SU-DHL-6 (cell line): ENCODE data around the gene CHURC1.

ENCODE experiments used
- H2AFZ ChIP-seq: fragments of 200-600 bp; sonication (generic); 2 replicates; pipeline ENCODE4 v1.6.1; 2014; ENCODE audit warnings: low read depth, mild to moderate bottlenecking, moderate library complexity, mixed read lengths, antibody characterized with exemption, low read length; ENCODE audit not compliant: severe bottlenecking
- H3F3A ChIP-seq: fragments of 200-600 bp; shearing (Covaris generic); 2 replicates; pipeline ENCODE4 v1.6.0; 2016; ENCODE audit warnings: antibody characterized with exemption, mild to moderate bottlenecking; ENCODE audit not compliant: insufficient read depth
- H3K27ac ChIP-seq: fragments of 200-600 bp; sonication (generic); 2 replicates; pipeline ENCODE4 v1.5.1; 2016; ENCODE audit warnings: low read depth, mild to moderate bottlenecking, low read length, moderate library complexity, mixed read lengths
- H3K27me3 ChIP-seq: fragments of 200-600 bp; sonication (generic), shearing (Covaris generic); 2 replicates; pipeline ENCODE4 v1.6.0; 2014; ENCODE audit warnings: mild to moderate bottlenecking, low read length
- H3K36me3 ChIP-seq: fragments of 200-600 bp; sonication (generic); 2 replicates; pipeline ENCODE4 v1.6.1; 2014; ENCODE audit warnings: mild to moderate bottlenecking, low read length, mixed read lengths
- H3K4me2 ChIP-seq: fragments of 300-600, 200-600 bp; shearing (Covaris generic), sonication (generic); 2 replicates; pipeline ENCODE4 v1.6.0; 2014; ENCODE audit warnings: low read length, low read depth, mild to moderate bottlenecking; ENCODE audit not compliant: poor library complexity, severe bottlenecking
- H3K4me3 ChIP-seq: fragments of 200-600 bp; sonication (generic); 2 replicates; pipeline ENCODE4 v1.5.1; 2014; ENCODE audit warnings: antibody characterized with exemption, low read length, mild to moderate bottlenecking, mixed read lengths; ENCODE audit not compliant: insufficient read depth, poor library complexity, severe bottlenecking
- H3K79me2 ChIP-seq: fragments of 200-600 bp; sonication (generic); 2 replicates; pipeline ENCODE4 v1.6.1; 2014; ENCODE audit warnings: mild to moderate bottlenecking, low read length, moderate library complexity; ENCODE audit not compliant: insufficient read depth
- H3K9ac ChIP-seq: fragments of 200-600 bp; sonication (generic); 2 replicates; pipeline ENCODE4 v1.7.0; 2014; ENCODE audit warnings: mild to moderate bottlenecking, low read length
- H3K9me2 ChIP-seq: fragments of 200-600 bp; sonication (generic); replicated peaks from 2 replicates; pipeline ENCODE4 v1.6.1; 2014; ENCODE audit warnings: low read length; ENCODE audit not compliant: insufficient read depth
- H3K9me3 ChIP-seq: fragments of 200-600 bp; sonication (generic); 2 replicates; pipeline ENCODE4 v1.6.1; 2014; ENCODE audit warnings: low read length, mixed read lengths; ENCODE audit not compliant: insufficient read depth
- H4K20me1 ChIP-seq: fragments of 200-600 bp; sonication (generic); 2 replicates; pipeline ENCODE4 v1.6.1; 2014; ENCODE audit warnings: low read depth, mild to moderate bottlenecking, antibody characterized with exemption, low read length, moderate library complexity, mixed read lengths
- CTCF ChIP-seq: fragments of 200-600 bp; sonication (generic); IDR thresholded peaks from one replicate; pipeline ENCODE4 v1.5.1; 2017; ENCODE audit warnings: antibody characterized with exemption, mild to moderate bottlenecking, low read length, moderate library complexity; ENCODE audit not compliant: insufficient read depth, poor library complexity, severe bottlenecking
- EZH2phosphoT487 ChIP-seq: fragments of 200-600 bp; sonication (generic), shearing (Covaris generic); conservative IDR thresholded peaks from 2 replicates; pipeline ENCODE4 v1.6.1; 2018; ENCODE audit warnings: mild to moderate bottlenecking, antibody characterized with exemption, low read length, moderate library complexity, mixed read lengths

Gene CHURC1

GRCh38 chr14:64947710-64948611 lies 33.7 kb downstream of the CHURC1 start:
- Histone ChIP-seq H2AFZ (no peak overlapping the region), H3K27ac (no peak overlapping the region), H4K20me1 (no peaks in the 10 kb centered on the region), H3K36me3 (no peaks in the 10 kb centered on the region), H3K27me3 (no peaks in the 10 kb centered on the region), H3F3A (no peaks in the 10 kb centered on the region), H3K9me2 (no peaks in the 10 kb centered on the region), H3K9ac (no peak overlapping the region), H3K9me3 (no peaks in the 10 kb centered on the region), H3K4me3 (no peak overlapping the region), H3K4me2 (no peak overlapping the region), H3K79me2 (no peaks in the 10 kb centered on the region)
- no peak for TF ChIP-seq EZH2phosphoT487
- no peak for TF ChIP-seq CTCF

- no peaks in the 10 kb centered on the region for H3K79me2 ChIP-seq
- no peaks in the 10 kb centered on the region for H3K9me3 ChIP-seq
- H3F3A ChIP-seq: no peaks in the 10 kb centered on the region
- no peak overlapping the region for H2AFZ ChIP-seq
- H3K27me3 ChIP-seq: no peaks in the 10 kb centered on the region
- H3K27ac ChIP-seq: no peak overlapping the region
- H3K4me2 ChIP-seq: no peak overlapping the region
- no peak overlapping the region for H3K4me3 ChIP-seq
- H3K36me3 ChIP-seq: no peaks in the 10 kb centered on the region
- no peak overlapping the region for H3K9ac ChIP-seq
- H4K20me1 ChIP-seq: no peaks in the 10 kb centered on the region
- no peaks in the 10 kb centered on the region for H3K9me2 ChIP-seq
- TF ChIP-seq CTCF: no peak
- no peak for TF ChIP-seq EZH2phosphoT487
Measured at GRCh38 chr14:64948612-64949210, 34.5 kb downstream of the CHURC1 start.

- no peak for TF ChIP-seq EZH2phosphoT487
- TF ChIP-seq CTCF: no peak
- H3F3A ChIP-seq: no peaks in the 10 kb centered on the region
- no peaks in the 10 kb centered on the region for H3K27me3 ChIP-seq
- no peaks in the 10 kb centered on the region for H3K9me2 ChIP-seq
- no peaks in the 10 kb centered on the region for H3K9me3 ChIP-seq
- no peaks in the 10 kb centered on the region for H4K20me1 ChIP-seq
- no peak overlapping the region for H3K4me3 ChIP-seq
- no peak overlapping the region for H3K9ac ChIP-seq
- no peak overlapping the region for H2AFZ ChIP-seq
- no peak overlapping the region for H3K27ac ChIP-seq
- H3K79me2 ChIP-seq: no peaks in the 10 kb centered on the region
- no peak overlapping the region for H3K4me2 ChIP-seq
- no peaks in the 10 kb centered on the region for H3K36me3 ChIP-seq
Measured at GRCh38 chr14:64950889-64951288, 36.6 kb downstream of the CHURC1 start.
